ENCODE measurements around the gene A4GNT. TPM values are rescaled to one million over a fixed set of nuclear protein-coding genes. Genes with fewer than 3 reads are reported as not detected.

A4GNT gene
- polyA plus RNA-seq, 1 donor from 2014 or later, result not detected

DNA sequence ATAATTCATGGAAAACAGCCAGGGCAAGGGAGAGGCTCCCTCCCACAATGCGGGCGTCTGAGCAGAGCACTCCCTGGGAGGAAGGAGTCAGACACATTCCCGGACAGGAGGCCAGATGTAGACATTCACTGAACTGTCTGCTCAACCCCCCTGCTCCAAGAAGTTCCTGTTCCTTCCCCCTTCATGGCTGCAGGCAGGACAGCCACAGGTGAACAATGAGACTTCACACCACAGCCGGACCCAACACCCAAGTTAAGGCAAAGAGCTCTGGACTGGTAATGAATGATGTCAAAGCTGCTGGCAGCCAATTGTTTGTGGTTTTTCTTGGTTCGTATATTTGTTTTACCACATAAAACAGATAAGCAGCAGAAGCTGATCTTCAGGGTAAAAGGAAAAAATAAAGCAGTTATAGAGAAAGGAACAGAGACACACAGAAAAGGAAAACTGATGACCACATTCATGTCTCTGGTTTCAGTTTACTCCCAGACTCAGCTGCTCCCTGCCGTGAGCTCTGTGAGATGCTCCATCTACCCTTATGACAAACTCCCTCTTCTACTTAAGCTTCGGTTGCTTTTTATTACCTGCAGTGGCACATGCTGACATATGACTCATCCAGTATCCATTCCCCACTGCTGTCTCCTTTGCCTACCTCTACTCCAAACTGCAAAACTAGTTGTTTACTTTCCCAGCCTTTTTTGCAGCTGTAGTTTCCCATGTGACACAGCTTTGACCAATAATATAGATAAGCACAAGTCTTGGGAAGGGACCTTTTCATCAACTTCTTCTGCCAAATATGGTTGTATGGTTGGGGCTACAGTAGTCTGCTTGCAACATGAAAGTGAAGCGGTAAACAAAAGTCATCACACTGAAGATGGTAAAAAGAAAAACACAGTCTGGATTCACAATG lies 49.9 kb downstream of the A4GNT start:
- H3K9ac ChIP-seq (ENCODE audit: low read length), result no peak overlapping the region
- H3K79me2 ChIP-seq (replicated peaks; ENCODE audit: insufficient read depth, low read length), result no peaks in the 10 kb centered on the region
- no peaks in the 10 kb centered on the region for H3K9me2 ChIP-seq (ENCODE audit: insufficient read depth, low read length)
- no peaks in the 10 kb centered on the region for H3F3A ChIP-seq (ENCODE audit: insufficient read depth, low read length, poor library complexity, severe bottlenecking)
- H3K4me3 ChIP-seq (ENCODE audit: low read length), result no peak overlapping the region
- no peaks in the 10 kb centered on the region for H3K36me3 ChIP-seq (ENCODE audit: insufficient read depth, low read length)
- H2AFZ ChIP-seq (ENCODE audit: low read depth, low read length), result no peak overlapping the region
- H3K9me3 ChIP-seq (ENCODE audit: low read length), result no peaks in the 10 kb centered on the region
- H3K27ac ChIP-seq (ENCODE audit: low read length), result no peak overlapping the region
- H3K4me2 ChIP-seq (ENCODE audit: low read length), result no peak overlapping the region
- TF ChIP-seq TAF1 (IDR thresholded peaks at IDR 0.05; ENCODE audit: low read depth) (no peak), SMC3 (conservative IDR thresholded peaks at IDR 0.05; ENCODE audit: poor library complexity) (no peak), EP300 (conservative IDR thresholded peaks at IDR 0.05; ENCODE audit: poor library complexity, severe bottlenecking) (no peak), POLR2AphosphoS5 (IDR thresholded peaks at IDR 0.05) (no peak), RAD21 (conservative IDR thresholded peaks at IDR 0.05) (no peak)
- TF ChIP-seq, protein P1, sequence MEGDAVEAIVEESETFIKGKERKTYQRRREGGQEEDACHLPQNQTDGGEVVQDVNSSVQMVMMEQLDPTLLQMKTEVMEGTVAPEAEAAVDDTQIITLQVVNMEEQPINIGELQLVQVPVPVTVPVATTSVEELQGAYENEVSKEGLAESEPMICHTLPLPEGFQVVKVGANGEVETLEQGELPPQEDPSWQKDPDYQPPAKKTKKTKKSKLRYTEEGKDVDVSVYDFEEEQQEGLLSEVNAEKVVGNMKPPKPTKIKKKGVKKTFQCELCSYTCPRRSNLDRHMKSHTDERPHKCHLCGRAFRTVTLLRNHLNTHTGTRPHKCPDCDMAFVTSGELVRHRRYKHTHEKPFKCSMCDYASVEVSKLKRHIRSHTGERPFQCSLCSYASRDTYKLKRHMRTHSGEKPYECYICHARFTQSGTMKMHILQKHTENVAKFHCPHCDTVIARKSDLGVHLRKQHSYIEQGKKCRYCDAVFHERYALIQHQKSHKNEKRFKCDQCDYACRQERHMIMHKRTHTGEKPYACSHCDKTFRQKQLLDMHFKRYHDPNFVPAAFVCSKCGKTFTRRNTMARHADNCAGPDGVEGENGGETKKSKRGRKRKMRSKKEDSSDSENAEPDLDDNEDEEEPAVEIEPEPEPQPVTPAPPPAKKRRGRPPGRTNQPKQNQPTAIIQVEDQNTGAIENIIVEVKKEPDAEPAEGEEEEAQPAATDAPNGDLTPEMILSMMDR (IDR thresholded peaks at IDR 0.05; ENCODE audit: poor library complexity, severe bottlenecking), result no peak
- TF ChIP-seq, protein P2, sequence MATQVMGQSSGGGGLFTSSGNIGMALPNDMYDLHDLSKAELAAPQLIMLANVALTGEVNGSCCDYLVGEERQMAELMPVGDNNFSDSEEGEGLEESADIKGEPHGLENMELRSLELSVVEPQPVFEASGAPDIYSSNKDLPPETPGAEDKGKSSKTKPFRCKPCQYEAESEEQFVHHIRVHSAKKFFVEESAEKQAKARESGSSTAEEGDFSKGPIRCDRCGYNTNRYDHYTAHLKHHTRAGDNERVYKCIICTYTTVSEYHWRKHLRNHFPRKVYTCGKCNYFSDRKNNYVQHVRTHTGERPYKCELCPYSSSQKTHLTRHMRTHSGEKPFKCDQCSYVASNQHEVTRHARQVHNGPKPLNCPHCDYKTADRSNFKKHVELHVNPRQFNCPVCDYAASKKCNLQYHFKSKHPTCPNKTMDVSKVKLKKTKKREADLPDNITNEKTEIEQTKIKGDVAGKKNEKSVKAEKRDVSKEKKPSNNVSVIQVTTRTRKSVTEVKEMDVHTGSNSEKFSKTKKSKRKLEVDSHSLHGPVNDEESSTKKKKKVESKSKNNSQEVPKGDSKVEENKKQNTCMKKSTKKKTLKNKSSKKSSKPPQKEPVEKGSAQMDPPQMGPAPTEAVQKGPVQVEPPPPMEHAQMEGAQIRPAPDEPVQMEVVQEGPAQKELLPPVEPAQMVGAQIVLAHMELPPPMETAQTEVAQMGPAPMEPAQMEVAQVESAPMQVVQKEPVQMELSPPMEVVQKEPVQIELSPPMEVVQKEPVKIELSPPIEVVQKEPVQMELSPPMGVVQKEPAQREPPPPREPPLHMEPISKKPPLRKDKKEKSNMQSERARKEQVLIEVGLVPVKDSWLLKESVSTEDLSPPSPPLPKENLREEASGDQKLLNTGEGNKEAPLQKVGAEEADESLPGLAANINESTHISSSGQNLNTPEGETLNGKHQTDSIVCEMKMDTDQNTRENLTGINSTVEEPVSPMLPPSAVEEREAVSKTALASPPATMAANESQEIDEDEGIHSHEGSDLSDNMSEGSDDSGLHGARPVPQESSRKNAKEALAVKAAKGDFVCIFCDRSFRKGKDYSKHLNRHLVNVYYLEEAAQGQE (IDR thresholded peaks at IDR 0.05; ENCODE audit: borderline replicate concordance), result no peak
- no peaks in the 10 kb centered on the region for H4K20me1 ChIP-seq (ENCODE audit: insufficient read depth)
- no peaks in the 10 kb centered on the region for H3K27me3 ChIP-seq (ENCODE audit: insufficient read depth, low read depth, low read length)

DNA sequence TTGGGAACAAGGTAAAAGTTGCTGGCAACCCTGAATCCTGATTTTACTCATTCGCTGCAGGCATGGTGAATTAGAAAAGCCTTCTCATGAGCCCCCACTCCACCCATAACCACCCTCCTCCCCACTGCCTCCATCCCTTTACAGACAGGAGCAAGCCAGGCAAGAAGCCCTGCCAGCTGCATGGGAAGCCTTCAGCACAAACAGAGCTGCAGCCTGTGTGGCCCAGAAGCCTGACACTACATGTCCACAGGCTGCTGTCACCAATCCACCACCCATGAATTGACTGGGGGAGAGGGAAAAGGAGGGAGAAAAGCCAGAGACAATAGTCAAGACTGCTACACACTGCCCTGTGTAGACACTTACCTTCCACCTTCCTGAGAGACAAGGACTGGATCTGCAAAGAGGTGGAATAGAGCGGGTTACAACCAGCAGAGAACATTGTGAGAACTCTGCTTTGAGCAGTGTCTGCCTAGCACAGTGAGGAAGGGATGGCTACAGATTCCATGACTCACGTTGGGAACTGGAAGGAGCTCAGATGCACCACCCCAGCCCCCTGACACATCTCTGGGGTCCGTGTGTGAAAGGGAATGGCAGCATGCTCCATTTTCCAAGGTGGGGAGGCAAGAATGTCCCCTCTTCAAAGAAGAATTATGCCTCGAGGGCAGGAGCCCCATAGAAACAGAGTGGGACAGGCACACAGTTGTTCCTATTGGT lies 50.7 kb downstream of the A4GNT start:
- no peaks in the 10 kb centered on the region for H3K9me2 ChIP-seq (ENCODE audit: insufficient read depth, low read length)
- H3K36me3 ChIP-seq (ENCODE audit: insufficient read depth, low read length), result no peaks in the 10 kb centered on the region
- H2AFZ ChIP-seq (ENCODE audit: low read depth, low read length), result no peak overlapping the region
- H3K4me2 ChIP-seq (ENCODE audit: low read length), result no peak overlapping the region
- H3K4me3 ChIP-seq (ENCODE audit: low read length), result no peak overlapping the region
- no peak overlapping the region for H3K9ac ChIP-seq (ENCODE audit: low read length)
- TF ChIP-seq EZH2 (IDR thresholded peaks at IDR 0.05; ENCODE audit: borderline replicate concordance, insufficient read depth, low read length, poor library complexity, severe bottlenecking) (no peak), MXI1 (conservative IDR thresholded peaks at IDR 0.05; ENCODE audit: poor library complexity, severe bottlenecking) (no peak), SMC3 (conservative IDR thresholded peaks at IDR 0.05; ENCODE audit: poor library complexity) (no peak), RAD21 (conservative IDR thresholded peaks at IDR 0.05) (no peak), TAF1 (IDR thresholded peaks at IDR 0.05; ENCODE audit: low read depth) (no peak), EP300 (conservative IDR thresholded peaks at IDR 0.05; ENCODE audit: poor library complexity, severe bottlenecking) (no peak), POLR2AphosphoS5 (IDR thresholded peaks at IDR 0.05) (no peak)
- TF ChIP-seq, protein P2 (IDR thresholded peaks at IDR 0.05; ENCODE audit: borderline replicate concordance), result no peak
- TF ChIP-seq, protein P1 (IDR thresholded peaks at IDR 0.05; ENCODE audit: poor library complexity, severe bottlenecking), result no peak
- no peaks in the 10 kb centered on the region for H3K79me2 ChIP-seq (replicated peaks; ENCODE audit: insufficient read depth, low read length)
- H4K20me1 ChIP-seq (ENCODE audit: insufficient read depth), result no peaks in the 10 kb centered on the region
- no peaks in the 10 kb centered on the region for H3F3A ChIP-seq (ENCODE audit: insufficient read depth, low read length, poor library complexity, severe bottlenecking)
- no peaks in the 10 kb centered on the region for H3K27me3 ChIP-seq (ENCODE audit: insufficient read depth, low read depth, low read length)
- no peaks in the 10 kb centered on the region for H3K9me3 ChIP-seq (ENCODE audit: low read length)
- H3K27ac ChIP-seq (ENCODE audit: low read length), result no peak overlapping the region

Data from neural cell (in vitro differentiated cells).